H1 (cell line): ENCODE measurements around the gene DCX. TPM values are rescaled to one million over a fixed set of nuclear protein-coding genes. Genes with fewer than 3 reads are reported as not detected.

Experiments used
- CTCF ChIA-PET: fragments of 300-600 bp; sonication (Branson Sonifier 250); formaldehyde crosslinking; loops from one replicate; lab custom pipeline; 2021; ENCODE audit not compliant: partially characterized antibody; lab: Charles Lee
- POLR2A ChIA-PET: fragments of 300-600 bp; sonication (Branson Sonifier 250); formaldehyde crosslinking; loops from one replicate; lab custom pipeline; 2021; ENCODE audit warnings: inconsistent platforms; ENCODE audit not compliant: partially characterized antibody; lab: Charles Lee
- DNase-seq, 2 experiments: peaks; one replicate each; pipeline versions ENCODE4 v3.0.0 to v3.0.0-alpha.2; 2010 to 2022; ENCODE audit warnings: low spot score in 2 of 2, low read depth in 1 of 2, mixed read lengths in 1 of 2
- FAIRE-seq: peaks from 2 replicates; lab custom pipeline; 2011; peaks lifted over from hg19 to GRCh38; lab: Jason Lieb, UNC
- H2AFZ ChIP-seq: 2 replicates; pipeline ENCODE4 v1.8.1; 2012; ENCODE audit warnings: low read length, inconsistent platforms
- H2AK5ac ChIP-seq: 2 replicates; pipeline ENCODE4 v1.6.1; 2013; ENCODE audit warnings: low read depth, low read length
- H2BK120ac ChIP-seq: replicated peaks from 2 replicates; pipeline ENCODE3; 2013; ENCODE audit warnings: low read depth, low read length, inconsistent platforms
- H2BK12ac ChIP-seq: 2 replicates; pipeline ENCODE4 v1.6.1; 2013; ENCODE audit warnings: low read depth, low read length
- H2BK15ac ChIP-seq: 2 replicates; pipeline ENCODE4 v1.6.1; 2013; ENCODE audit warnings: low read length
- H2BK20ac ChIP-seq: 2 replicates; pipeline ENCODE4 v1.6.1; 2013; ENCODE audit warnings: low read length
- H2BK5ac ChIP-seq: 2 replicates; pipeline ENCODE4 v1.6.1; 2013; ENCODE audit warnings: low read depth, low read length
- H3K14ac ChIP-seq: 2 replicates; pipeline ENCODE4 v1.6.1; 2013; ENCODE audit warnings: inconsistent platforms; ENCODE audit not compliant: insufficient read length
- H3K18ac ChIP-seq: 2 replicates; pipeline ENCODE4 v1.6.1; 2013; ENCODE audit warnings: low read length; ENCODE audit errors: extremely low read depth
- H3K23ac ChIP-seq: 2 replicates; pipeline ENCODE4 v1.6.1; 2013; ENCODE audit warnings: inconsistent platforms; ENCODE audit not compliant: insufficient read length
- H3K23me2 ChIP-seq: 2 replicates; pipeline ENCODE4 v1.6.1; 2013; ENCODE audit warnings: low read depth, low read length
- H3K27ac ChIP-seq: 2 replicates; pipeline ENCODE4 v1.6.1; 2011; ENCODE audit warnings: low read depth, low read length, inconsistent platforms
- H3K27me3 ChIP-seq, 4 experiments: replicated peaks in 1 of 4; 1 replicate in 1 of 4; 2 replicates in 3 of 4; pipeline versions ENCODE4 v1.6.1 to v1.8.1; 2011 to 2013; ENCODE audit warnings: low read length in 3 of 4, mild to moderate bottlenecking in 3 of 4, inconsistent platforms in 2 of 4, mixed read lengths in 2 of 4, moderate library complexity in 1 of 4; ENCODE audit not compliant: control insufficient read depth in 3 of 4, insufficient read depth in 3 of 4; ENCODE audit errors: extremely low read depth in 1 of 4
- H3K36me3 ChIP-seq, 4 experiments: 2 replicates each; pipeline versions ENCODE4 v1.6.1 to v1.8.1; 2011 to 2013; ENCODE audit warnings: mild to moderate bottlenecking in 4 of 4, low read length in 3 of 4, moderate library complexity in 2 of 4, control low read depth in 1 of 4, inconsistent platforms in 1 of 4; ENCODE audit not compliant: insufficient read depth in 4 of 4, control insufficient read depth in 2 of 4
- H3K4ac ChIP-seq: replicated peaks from 2 replicates; pipeline ENCODE3; 2013; ENCODE audit warnings: low read length, low read depth, mixed read lengths, inconsistent platforms; ENCODE audit not compliant: insufficient read length
- H3K4me1 ChIP-seq, 4 experiments: replicated peaks in 1 of 4; 1 replicate in 1 of 4; 2 replicates in 3 of 4; pipeline versions ENCODE4 v1.6.1 to v1.8.1; 2011 to 2013; ENCODE audit warnings: low read length in 3 of 4, inconsistent platforms in 2 of 4, mixed read lengths in 1 of 4; ENCODE audit not compliant: insufficient read depth in 4 of 4, control insufficient read depth in 3 of 4
- H3K4me2 ChIP-seq, 2 experiments: 2 replicates each; pipeline versions ENCODE4 v1.6.1 to v1.8.1; 2011 to 2013; ENCODE audit warnings: low read depth in 2 of 2, low read length in 2 of 2, control low read depth in 1 of 2, inconsistent platforms in 1 of 2, mild to moderate bottlenecking in 1 of 2; ENCODE audit not compliant: insufficient read depth in 1 of 2
- H3K4me3 ChIP-seq, 4 experiments: fragments of 200-600, 300-600 bp in 1 of 4; sonication (generic), shearing (Covaris generic), sonication (Bioruptor Twin) in 1 of 4; 2 replicates each; pipeline versions ENCODE4 v1.5.1 to v1.8.1; 2011 to 2016; ENCODE audit warnings: low read length in 4 of 4, low read depth in 3 of 4, control low read depth in 2 of 4, inconsistent platforms in 2 of 4, mild to moderate bottlenecking in 2 of 4, mixed read lengths in 1 of 4, moderate library complexity in 1 of 4; ENCODE audit not compliant: insufficient read depth in 2 of 4; ENCODE audit errors: extremely low read depth in 1 of 4
- H3K56ac ChIP-seq: replicated peaks from 2 replicates; pipeline ENCODE3; 2013; ENCODE audit warnings: low read depth, mild to moderate bottlenecking, mixed read lengths, low read length, inconsistent platforms; ENCODE audit not compliant: insufficient read length
- H3K79me1 ChIP-seq: 2 replicates; pipeline ENCODE4 v1.6.1; 2013; ENCODE audit warnings: low read depth, low read length, control low read depth
- H3K79me2 ChIP-seq, 2 experiments: 2 replicates each; pipeline versions ENCODE4 v1.6.1 to v1.8.1; 2012 to 2013; ENCODE audit warnings: low read length in 2 of 2, mild to moderate bottlenecking in 2 of 2, inconsistent platforms in 1 of 2; ENCODE audit not compliant: insufficient read depth in 2 of 2, control insufficient read depth in 1 of 2
- H3K9ac ChIP-seq, 4 experiments: replicated peaks in 1 of 4; 1 replicate in 1 of 4; 2 replicates in 3 of 4; pipeline versions ENCODE4 v1.6.1 to v1.8.1; 2011 to 2013; ENCODE audit warnings: low read depth in 3 of 4, low read length in 3 of 4, control low read depth in 2 of 4, mild to moderate bottlenecking in 2 of 4, moderate library complexity in 2 of 4, inconsistent platforms in 1 of 4; ENCODE audit errors: extremely low read depth in 1 of 4
- H3K9me3 ChIP-seq, 2 experiments: 2 replicates each; pipeline versions ENCODE4 v1.6.1 to v1.8.1; 2012 to 2013; ENCODE audit warnings: mild to moderate bottlenecking in 2 of 2, moderate library complexity in 2 of 2, control low read depth in 1 of 2, inconsistent platforms in 1 of 2, low read depth in 1 of 2, low read length in 1 of 2, mixed read lengths in 1 of 2; ENCODE audit not compliant: insufficient read depth in 2 of 2
- H4K20me1 ChIP-seq, 2 experiments: replicated peaks in 1 of 2; 2 replicates each; pipeline versions ENCODE3 to v1.8.1; 2011 to 2013; ENCODE audit warnings: inconsistent platforms in 2 of 2, low read length in 2 of 2, mild to moderate bottlenecking in 1 of 2; ENCODE audit not compliant: insufficient read depth in 2 of 2, control insufficient read depth in 1 of 2
- H4K5ac ChIP-seq: 2 replicates; pipeline ENCODE4 v1.6.1; 2013; ENCODE audit warnings: low read length, low read depth, mixed read lengths, inconsistent platforms; ENCODE audit not compliant: insufficient read length
- H4K8ac ChIP-seq: 2 replicates; pipeline ENCODE4 v1.8.0; 2013; ENCODE audit warnings: mild to moderate bottlenecking, moderate library complexity, low read length, inconsistent platforms; ENCODE audit not compliant: insufficient read depth; ENCODE audit errors: extremely low read depth
- H4K91ac ChIP-seq: replicated peaks from 2 replicates; pipeline ENCODE3; 2013; ENCODE audit warnings: low read length, mixed read lengths, inconsistent platforms; ENCODE audit not compliant: insufficient read length
- BACH1 ChIP-seq: IDR thresholded peaks from 2 replicates; pipeline ENCODE4 v1.6.1; 2012; ENCODE audit warnings: low read length, improper control_type of control experiment
- BRCA1 ChIP-seq: IDR thresholded peaks from 2 replicates; pipeline ENCODE4 v1.6.1; 2012; ENCODE audit warnings: low read depth, low read length, improper control_type of control experiment
- GABPA ChIP-seq: IDR thresholded peaks from 2 replicates; pipeline ENCODE4 v1.6.1; 2011; ENCODE audit warnings: mild to moderate bottlenecking, low read length, moderate library complexity, borderline replicate concordance; ENCODE audit not compliant: insufficient read depth
- MAFK ChIP-seq: IDR thresholded peaks from 2 replicates; pipeline ENCODE4 v1.6.1; 2012; ENCODE audit warnings: low read depth, mild to moderate bottlenecking, improper control_type of control experiment, low read length
- MAX ChIP-seq: IDR thresholded peaks from 2 replicates; pipeline ENCODE4 v1.6.1; 2012; ENCODE audit warnings: inconsistent platforms
- POLR2AphosphoS5 ChIP-seq: IDR thresholded peaks from 2 replicates; pipeline ENCODE4 v1.6.1; 2011; ENCODE audit warnings: low read depth, low read length
- SAP30 ChIP-seq: fragments of 300-600 bp; sonication (generic); IDR thresholded peaks from 2 replicates; pipeline ENCODE4 v1.7.1; 2012; ENCODE audit warnings: low read length, moderate library complexity, mild to moderate bottlenecking, inconsistent platforms; ENCODE audit not compliant: insufficient read depth, insufficient replicate concordance
- TAF1 ChIP-seq: IDR thresholded peaks from 2 replicates; pipeline ENCODE4 v1.6.1; 2011; ENCODE audit warnings: mild to moderate bottlenecking, low read depth, low read length
- TBP ChIP-seq: IDR thresholded peaks from 2 replicates; pipeline ENCODE4 v1.6.1; 2011; ENCODE audit warnings: low read depth, low read length, improper control_type of control experiment
- ZNF274 ChIP-seq: IDR thresholded peaks from 2 replicates; pipeline ENCODE4 v1.7.0; 2012; ENCODE audit warnings: low read length, borderline replicate concordance; ENCODE audit errors: extremely low read depth
- WGBS, 2 experiments: shearing (Covaris generic) in 1 of 2; methylation state at CpG; one replicate each; pipeline versions ENCODE4 v1.1.6 to v1.1.7; 2013 to 2015; ENCODE audit warnings: low lambda C conversion rate in 2 of 2, mixed read lengths in 2 of 2, inconsistent platforms in 1 of 2, low coverage in 1 of 2, missing lambda C conversion rate in 1 of 2; ENCODE audit not compliant: insufficient replicate concordance in 2 of 2, insufficient coverage in 1 of 2, insufficient read length in 1 of 2; ENCODE audit errors: extremely low coverage in 1 of 2, missing lambda C conversion rate in 1 of 2; 5-methylcytosine and 5-hydroxymethylcytosine counted together
- polyA plus RNA-seq, 7 experiments: library from polyadenylated mRNA; depleted of rRNA in 3 of 7; stranded (reverse) in 5 of 7; unstranded in 2 of 7; fragments of >200 nt in 5 of 7; fragments of 200-250 nt in 2 of 7; gene quantifications; 1 replicate in 5 of 7; 2 replicates in 1 of 7; 4 replicates in 1 of 7; pipeline versions ENCODE4 v1.2.1 to v1.2.3, GENCODE V29; 2011 to 2013; ENCODE audit warnings: missing spikeins in 2 of 7, mixed read lengths in 2 of 7
- total RNA-seq: library from RNA; stranded (reverse); fragmentation: NEBNext Ultra II Directional; extraction: Animal tissue kit (Norgen Biotek cat#: 25700); gene quantifications from 2 replicates; pipeline ENCODE4 v1.2.1, GENCODE V29; 2021

The DCX gene
- total and polyA plus RNA-seq, 2 of the 8 experiments (the other 6 are each of a cell fraction or from before 2014, with no cell fraction given) = 1.3 to 3.3 TPM

GRCh38 chrX:111340054-111340453 lies 71.9 kb downstream of the DCX start:
- no peak overlapping the region for H3K18ac ChIP-seq
- no peak overlapping the region for H2BK20ac ChIP-seq
- H3K27me3 ChIP-seq = no peaks in the 10 kb centered on the region
- CTCF ChIA-PET = no interaction called here
- no peak for FAIRE-seq
- H3K79me2 ChIP-seq = no peaks in the 10 kb centered on the region
- no peak overlapping the region for H4K5ac ChIP-seq
- no peak overlapping the region for H3K27ac ChIP-seq
- 80% methylated on average over 1 of the region's 2 CpGs; no CpG with 5 or more reads in 1 of the 2 experiments for WGBS, 2 experiments
- H3K23me2 ChIP-seq = no peaks in the 10 kb centered on the region
- H3K23ac ChIP-seq = no peak overlapping the region
- no peaks in the 10 kb centered on the region for H3K79me1 ChIP-seq
- no peaks in the 10 kb centered on the region for H3K36me3 ChIP-seq
- H2BK120ac ChIP-seq = no peak overlapping the region
- POLR2A ChIA-PET = no interaction called here
- H2BK15ac ChIP-seq = no peak overlapping the region
- H4K91ac ChIP-seq = no peak overlapping the region
- H2BK12ac ChIP-seq = no peak overlapping the region
- no peak overlapping the region for H3K14ac ChIP-seq
- no peak overlapping the region for H3K4ac ChIP-seq
- no peak overlapping the region for H2BK5ac ChIP-seq
- no peak overlapping the region for H3K56ac ChIP-seq
- no peaks in the 10 kb centered on the region for H3K4me1 ChIP-seq
- H3K4me3 ChIP-seq = no peak overlapping the region
- H3K4me2 ChIP-seq = no peak overlapping the region
- no peak for TF ChIP-seq BACH1
- TF ChIP-seq MAFK = no peak
- TF ChIP-seq SAP30 = no peak
- no peak for TF ChIP-seq POLR2AphosphoS5
- TF ChIP-seq MAX = no peak
- no peak for TF ChIP-seq GABPA
- no peak for TF ChIP-seq TAF1
- TF ChIP-seq ZNF274 = no peak
- TF ChIP-seq TBP = no peak
- TF ChIP-seq BRCA1 = no peak
- H4K20me1 ChIP-seq = no peaks in the 10 kb centered on the region
- no peak for DNase-seq
- no peak overlapping the region for H2AK5ac ChIP-seq
- H2AFZ ChIP-seq = no peak overlapping the region
- H3K9me3 ChIP-seq = no peaks in the 10 kb centered on the region
- H3K9ac ChIP-seq = no peak overlapping the region
- H4K8ac ChIP-seq = no peak overlapping the region
